ENCODE data around the gene PLXDC2.

PLXDC2 gene

DNA sequence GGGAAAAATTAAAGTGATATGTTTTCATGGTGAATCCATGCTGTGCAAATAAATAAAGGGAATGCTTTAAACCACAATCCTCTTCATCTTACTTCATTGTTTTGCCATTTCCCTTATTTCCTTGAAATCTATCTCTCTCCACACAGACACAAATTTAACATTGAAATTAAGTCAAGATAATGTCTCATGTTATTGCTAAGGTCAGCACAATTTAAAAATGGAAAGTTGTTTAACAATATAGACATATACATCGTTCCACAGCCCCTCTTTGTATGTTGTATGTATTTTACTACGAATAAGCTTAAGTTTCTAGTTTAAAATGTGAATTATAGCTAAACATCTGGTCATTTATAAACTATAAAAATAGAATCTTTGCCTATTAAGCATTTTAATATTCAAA lies 256.9 kb downstream of the PLXDC2 start:
- no peak for DNase-seq

DNA sequence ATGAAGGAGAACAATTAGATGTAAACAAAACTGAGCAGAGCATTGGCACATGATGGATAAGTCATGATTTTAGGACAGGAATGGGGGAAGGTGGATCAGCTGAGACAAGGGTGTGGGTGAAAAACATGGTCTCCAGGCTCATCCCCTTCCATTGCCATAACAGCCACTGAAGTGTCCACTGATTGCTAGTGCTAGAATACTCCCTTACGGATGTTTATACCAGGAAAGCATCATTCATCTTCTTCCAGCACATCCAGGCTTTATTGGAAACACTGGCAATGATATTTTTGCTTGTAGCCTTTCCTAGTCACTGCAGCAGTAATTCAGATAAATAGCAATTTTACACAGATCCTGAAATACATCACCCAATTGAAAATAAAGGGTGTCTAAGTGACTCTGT lies 259.5 kb downstream of the PLXDC2 start:
- no peak for DNase-seq

DNA sequence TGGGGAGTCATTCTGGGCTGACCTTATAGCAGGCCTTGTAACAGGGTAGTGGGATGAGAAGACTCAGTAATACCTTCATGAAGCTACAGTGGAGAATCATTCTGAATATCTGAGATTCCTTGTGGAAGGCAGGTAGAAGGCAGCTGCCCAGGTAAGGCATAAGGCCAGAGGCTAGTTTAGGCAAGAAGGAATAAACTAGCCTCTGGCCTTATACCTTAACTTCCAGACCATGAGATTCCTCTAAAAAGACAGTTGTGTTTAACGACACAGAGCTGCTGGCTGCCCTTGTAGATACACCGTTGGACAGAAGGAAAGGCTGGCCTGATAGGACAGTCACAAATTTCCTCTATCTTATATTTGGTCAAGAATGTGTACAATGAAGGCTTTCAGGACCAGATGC lies 268.2 kb downstream of the PLXDC2 start:
- no peak for DNase-seq

DNA sequence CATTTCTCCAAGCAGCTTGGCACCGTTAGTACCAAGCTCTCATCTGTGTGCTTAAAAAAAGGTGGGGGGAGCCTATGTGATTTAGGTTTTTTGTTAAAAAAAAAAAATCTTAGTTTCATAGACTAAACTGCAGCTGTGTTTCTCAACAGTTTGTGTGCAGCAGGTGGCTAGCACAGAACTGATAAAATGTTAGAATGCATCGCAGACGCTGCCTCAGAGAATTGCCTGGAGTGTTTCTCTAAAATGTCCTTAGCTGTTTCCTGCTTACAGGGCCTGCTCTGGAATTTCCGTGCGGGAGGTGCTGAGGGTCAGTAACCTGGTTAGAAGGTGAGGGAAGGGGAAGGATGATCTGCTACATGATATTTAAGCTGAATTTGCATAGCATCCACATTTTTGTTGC lies 268.9 kb downstream of the PLXDC2 start:
- DNase-seq = no peak

DNA sequence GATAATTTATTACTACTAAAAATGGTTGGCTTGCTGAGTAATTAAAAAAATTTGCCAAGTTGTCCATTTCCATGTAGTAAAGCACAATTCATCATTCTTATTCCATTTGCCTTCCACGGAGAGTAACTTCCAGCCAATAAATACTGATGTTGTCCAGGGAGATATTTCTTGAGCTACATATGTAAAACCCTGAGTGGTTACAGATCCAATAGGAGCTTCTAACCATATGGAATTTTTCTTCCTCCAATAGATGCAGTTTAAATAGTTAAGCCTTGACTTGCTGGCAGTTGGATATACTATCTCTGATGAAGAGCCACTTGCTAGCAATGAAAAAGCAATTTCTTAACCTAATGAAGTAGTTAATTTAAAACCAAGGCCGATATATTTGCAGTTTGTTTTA lies 271.1 kb downstream of the PLXDC2 start:
- no peak for DNase-seq

DNA sequence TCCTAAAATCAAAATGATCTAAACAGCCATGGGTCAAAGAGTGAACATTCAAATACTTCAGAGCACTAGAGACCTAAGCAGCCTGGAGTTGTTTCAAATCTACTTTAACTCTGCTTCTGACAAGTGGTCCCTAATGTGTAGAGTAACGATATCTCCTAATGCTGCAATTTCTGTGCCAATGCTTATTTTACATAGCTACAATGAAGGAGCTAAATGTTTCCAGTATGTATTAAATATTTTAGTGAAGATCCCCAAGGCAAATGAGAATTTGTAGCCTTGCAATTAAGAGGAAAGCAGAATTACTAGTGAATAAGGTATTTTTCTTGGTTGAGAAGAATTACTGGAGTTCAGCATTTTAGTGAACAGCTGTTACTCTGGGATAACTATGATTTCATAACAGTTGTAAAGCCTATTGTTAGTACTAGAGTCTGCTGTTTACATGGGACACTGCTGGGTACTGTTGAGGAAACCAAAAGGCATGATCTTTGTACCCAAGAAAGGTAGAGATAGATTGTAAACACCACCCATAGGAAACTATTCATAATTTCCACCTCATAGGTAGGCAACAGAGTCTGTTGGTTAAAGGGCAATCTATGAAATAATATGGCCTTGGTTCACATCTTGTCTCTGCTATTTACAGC lies 271.9 kb downstream of the PLXDC2 start:
- DNase-seq = no peak

DNA sequence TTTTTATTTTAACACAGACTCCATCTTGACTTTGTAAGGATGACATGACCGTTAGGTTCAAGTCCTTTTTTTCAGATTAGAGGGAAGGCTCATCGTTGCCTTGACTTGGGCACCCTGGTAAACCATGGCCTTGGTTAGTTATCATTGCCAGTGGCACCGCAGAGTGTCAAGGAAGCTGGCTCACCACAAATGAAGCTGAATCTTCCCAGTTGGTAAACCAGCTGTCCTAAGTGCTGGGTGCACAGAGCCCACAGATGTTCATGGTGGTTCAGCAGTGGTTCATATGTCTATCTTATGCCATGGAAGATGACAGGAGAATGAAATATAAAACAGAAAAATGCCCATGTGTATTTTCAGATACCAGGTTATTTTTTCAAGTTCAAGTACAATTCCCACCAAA lies 273.6 kb downstream of the PLXDC2 start:
- no peak for DNase-seq

DNA sequence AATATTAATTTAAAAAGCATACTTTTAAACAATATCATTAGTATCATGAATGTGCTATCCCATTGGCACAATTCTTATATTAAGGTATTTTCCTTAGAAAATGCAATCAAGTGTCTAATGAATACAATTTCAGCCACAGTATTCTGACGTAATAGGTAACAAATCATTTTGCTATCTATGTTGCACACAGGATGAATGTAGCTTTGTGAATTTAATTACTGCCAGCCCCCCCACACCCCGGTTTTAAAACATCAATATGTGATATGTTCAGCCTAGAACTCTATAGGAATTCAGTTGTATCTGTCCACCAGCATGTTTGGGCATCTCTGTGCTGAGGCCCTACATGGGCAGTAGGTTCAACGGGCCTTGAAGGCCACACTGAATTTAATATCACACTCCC lies 274.6 kb downstream of the PLXDC2 start:
- DNase-seq = no peak

DNA sequence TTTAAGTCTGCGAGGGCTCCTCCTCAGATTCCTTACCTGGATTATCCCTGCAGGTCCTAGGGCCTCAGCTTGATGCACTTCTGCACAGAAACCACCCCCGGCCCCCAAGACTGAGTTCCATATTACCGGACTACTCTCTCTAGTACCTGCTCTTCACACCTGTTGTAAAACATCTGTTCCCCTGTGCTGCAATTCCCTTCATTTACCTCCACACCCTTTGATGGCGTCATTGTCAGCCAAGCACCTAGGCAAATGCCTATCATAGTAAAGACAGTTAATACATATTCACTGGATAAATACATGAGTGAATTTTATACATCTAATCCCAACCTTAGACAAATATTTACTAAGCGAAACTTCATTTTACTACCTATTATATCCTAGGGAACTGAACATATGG lies 275.5 kb downstream of the PLXDC2 start:
- DNase-seq = no peak

DNA sequence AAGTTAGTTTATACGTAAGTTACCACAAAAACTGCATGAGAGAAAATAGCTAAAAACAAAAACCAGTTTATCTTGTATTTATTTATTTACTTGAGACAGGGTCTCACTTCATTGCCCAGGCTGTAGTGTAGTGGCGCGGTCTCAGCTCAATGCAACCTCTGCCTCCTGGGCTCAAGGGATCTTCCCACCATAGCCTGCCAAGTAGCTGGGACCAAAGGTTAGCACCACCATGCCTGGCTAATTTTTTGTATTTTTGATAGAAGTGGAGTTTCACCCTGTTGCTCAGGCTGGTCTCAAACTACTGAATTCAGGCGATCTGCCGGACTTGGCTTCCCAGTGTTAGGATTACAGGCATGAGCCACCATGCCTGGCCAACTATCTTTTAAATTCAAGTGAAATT lies 277.4 kb downstream of the PLXDC2 start:
- no peak for DNase-seq

DNA sequence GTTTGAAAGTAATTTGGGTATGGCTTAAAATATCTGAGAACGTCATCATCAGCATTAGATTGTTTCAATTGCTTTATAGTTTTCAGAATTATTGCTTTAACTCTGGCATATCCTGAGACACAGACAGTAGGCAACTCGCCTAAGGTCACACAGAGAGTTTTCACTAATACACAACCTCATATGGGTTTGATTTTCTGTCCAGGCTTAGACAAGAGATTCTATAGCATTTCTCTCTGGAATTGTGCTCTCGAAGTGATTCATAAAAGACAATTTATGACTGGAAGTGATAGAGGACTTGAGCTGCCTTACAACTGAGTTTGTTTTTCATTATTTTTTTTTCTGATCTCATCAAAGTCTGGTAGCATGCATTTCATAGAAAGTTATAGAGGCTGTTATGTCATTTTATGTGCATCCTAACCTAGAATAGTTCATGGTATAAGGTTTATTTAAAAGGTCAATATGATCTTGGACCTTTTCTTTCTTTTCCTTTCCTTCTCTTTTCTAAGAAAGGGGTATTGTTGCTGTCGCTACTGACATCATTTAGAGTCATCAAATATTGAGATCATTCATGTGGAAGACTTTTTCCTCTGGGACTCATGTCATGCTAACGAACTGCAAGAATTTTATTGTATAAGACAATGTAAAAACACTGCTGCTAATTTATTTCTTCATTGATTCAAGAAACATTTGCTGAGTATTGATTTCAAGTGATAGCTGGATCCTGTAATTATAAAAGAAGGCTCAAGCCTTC lies 278.2 kb downstream of the PLXDC2 start:
- DNase-seq = no peak

DNA sequence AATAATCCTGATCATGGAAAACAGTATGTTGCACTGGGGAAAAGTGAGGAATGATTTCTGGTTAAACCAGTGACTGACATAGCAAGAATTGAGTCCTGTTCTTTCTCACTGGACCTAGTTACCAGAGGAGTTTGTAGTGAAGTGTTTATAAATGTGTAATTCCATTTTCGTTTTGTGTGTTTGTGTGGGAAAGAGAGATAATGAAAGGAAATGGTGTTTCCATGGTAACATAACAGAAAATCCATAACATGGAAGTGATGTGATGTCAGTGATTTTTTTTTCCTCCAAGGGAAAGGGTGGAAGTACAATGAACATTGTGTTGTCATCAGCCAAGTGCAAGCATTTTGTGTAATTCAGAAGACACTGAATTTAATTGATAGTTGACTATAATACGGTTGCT lies 283.9 kb downstream of the PLXDC2 start:
- DNase-seq = no peak

DNA sequence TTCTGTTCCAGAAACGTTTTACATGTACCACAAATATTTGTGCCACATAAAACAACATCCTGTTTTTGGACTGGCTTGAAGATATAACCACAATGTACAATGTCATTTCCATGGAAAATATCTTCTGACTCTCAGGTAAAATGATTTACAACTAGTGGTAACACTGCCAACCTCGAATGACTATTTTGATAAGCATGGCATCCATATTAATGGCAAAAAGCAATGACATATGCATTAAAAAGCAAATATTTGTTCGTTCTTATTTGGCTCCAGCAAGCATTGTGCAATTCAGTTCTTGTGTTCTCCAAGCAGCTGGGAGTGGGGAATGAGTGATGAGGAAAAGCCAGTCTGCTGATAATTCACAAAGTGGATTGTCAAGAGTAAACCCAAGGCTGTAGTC lies 289.0 kb downstream of the PLXDC2 start:
- DNase-seq = no peak

DNA sequence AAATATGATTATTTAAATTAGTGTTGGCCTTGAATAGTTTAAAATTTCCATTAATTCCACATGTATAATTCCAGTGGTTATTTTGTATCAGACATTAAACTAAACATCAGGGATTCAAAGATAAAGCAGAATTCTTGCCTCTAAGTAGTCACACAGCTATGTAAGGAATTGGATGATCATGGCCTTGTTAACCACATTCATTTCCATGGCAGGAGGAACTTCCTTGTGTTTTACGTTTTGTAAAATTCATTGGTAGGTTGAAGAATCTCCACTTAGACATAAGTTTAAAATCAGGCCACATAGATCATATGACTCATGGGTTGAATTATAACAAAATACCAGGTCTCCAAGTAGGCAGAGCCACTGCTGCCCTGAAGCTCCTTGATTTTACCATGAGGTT lies 289.7 kb downstream of the PLXDC2 start:
- no peak for DNase-seq

DNA sequence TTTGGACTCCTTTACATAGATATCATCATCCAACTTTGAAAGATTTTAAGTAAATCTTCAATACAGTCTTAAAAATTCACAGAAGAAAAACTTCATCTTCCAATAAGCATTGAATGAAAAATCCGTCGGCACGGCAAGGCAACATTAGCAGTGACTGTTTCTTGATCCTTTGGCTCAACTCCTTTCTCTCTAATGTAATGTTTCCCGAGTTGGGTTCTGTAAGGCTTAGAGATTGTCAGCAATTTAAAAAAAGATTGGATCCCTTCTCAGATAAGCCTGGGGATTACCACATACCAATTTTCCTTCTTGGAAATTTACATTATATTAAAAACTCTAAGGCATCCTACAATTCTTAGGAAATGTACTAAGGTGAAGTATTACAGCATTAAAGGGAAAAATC lies 291.8 kb downstream of the PLXDC2 start:
- DNase-seq = no peak

DNA sequence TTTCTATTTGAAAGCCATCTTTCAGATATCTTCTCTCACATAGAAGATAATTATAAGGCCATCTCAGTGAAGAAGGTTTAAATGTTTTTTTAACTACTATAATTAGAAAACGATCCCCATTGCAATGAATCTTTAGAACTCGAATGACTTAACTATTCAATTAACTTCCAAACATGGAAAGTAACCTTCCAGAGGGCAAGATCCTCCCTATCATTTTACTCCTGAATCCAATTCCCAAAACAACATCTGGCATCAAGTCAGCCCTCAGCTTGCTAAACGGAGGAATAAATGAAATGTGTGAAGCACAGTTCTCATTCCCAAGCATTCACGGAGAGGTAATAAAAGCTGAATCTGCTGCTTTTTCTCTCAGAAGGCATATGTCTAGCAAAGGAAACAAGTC lies 293.4 kb downstream of the PLXDC2 start:
- no peak for DNase-seq

DNA sequence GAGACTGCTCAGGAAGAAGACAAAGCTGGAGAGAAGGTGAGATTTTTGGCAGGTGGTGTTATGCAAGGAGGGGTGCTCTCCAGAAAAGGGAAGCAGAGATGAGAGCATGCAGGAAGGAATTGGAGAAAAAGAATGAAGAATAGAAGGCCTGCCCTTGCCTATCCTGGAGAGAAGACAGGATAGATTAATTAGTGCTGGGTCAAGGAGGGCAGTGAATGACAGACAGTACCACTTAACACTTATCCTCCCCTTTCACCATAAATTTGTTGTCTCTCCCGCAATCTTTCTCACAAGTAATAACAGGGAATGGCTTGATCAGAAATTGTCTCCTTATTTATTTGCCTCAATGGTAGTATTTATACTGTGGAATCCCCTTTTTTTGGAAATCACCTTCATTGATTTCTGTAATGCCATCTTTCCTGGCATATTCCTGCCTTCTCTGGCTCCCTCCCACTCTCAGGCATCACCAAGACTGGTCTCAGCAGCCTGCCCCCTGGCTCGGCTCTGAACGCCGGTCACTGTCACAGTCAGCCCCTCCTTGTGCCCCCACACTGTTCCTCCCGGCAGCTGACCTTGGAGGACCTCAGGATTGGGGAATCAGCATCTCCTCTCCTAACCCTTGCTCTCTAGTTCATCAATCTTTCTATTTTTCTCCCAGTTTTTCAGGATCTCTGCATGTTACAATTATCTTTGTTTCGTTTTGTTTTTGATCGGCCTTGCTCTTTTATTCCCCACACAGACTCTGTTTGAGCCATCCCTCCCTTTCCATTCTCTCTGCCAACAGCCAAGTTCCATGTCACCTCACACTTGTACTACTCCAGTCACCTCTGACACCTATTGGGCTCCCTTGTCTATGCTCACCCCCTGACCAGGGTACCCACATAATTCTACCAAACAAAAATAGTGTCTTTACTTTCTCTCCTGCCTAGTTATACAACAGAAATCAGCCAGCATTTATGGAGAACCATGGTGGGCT lies 294.2 kb downstream of the PLXDC2 start:
- no peak for DNase-seq

DNA sequence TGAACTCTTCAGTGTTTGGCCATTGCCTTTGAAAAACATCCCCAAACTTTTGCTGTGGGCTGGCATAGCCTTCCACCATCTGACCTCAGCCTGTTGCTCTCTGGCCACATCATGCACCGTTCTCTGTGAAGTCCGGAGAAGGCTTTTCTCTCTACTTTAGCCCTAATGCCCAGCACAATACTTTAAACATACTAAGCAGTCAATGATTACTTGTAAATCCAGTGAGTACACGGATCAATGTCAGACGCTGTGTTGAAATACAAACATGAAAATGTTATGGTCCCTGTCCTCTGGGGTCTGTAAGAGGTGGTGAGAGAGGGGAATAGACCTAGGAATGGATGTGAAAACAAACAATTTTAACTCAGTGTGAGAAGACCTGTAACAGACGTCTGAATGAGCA lies 297.9 kb downstream of the PLXDC2 start:
- DNase-seq = no peak

DNA sequence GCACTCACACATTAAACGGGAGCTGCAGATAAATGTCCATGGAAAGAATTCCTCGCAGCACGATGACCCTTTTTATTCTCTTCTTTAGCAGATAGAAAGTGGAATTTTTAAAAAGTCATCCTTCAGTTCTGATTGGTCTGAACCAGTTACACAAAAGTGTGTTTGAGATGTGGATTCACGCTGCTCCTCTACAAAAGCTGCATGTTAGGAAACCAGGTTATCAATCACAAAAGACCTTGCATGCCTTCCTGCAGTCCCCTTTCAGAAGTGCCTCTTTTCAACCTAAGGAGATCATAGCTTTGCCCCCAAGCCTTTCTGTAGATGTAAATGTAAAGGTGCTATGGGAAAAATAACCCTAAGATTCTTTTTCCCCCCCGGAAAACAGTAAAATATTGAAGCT lies 299.7 kb downstream of the PLXDC2 start:
- no peak for DNase-seq

DNA sequence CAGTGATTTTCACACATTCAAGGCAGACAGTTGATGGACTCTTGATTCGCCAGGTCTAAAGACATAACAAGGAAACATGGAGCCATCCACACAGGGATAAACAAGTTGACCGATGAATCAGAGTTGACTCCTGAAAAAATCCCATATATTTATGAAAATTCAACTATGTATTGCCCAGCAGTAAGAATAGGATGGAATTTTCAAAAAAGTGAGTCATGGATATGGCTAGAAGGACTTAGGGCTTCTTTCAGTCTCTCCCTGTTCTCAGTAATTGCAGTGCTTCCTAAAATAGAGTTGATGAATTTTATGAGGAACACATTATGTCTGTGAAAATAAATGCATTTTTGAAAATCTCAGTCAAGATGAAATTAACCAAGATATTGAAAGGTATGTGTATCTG lies 301.2 kb downstream of the PLXDC2 start:
- no peak for DNase-seq

DNA sequence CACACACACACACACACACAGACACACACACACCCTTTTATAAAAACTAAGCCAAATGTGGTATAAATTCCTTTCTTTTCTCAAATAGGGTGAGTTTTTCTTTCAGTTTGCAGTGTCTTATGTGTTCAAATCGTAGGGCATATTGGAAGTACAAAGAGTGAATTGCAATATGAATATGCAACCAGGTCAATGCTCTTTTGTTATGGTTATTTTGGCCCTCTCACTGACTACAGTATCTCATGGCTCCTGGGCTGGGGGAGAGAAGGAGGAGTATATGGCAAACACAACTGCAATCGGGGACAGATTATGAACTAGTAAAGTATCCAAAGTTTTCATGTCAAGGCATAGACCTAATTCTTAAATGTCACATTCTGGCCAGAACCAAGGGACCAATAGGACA lies 301.9 kb downstream of the PLXDC2 start:
- no peak for DNase-seq

DNA sequence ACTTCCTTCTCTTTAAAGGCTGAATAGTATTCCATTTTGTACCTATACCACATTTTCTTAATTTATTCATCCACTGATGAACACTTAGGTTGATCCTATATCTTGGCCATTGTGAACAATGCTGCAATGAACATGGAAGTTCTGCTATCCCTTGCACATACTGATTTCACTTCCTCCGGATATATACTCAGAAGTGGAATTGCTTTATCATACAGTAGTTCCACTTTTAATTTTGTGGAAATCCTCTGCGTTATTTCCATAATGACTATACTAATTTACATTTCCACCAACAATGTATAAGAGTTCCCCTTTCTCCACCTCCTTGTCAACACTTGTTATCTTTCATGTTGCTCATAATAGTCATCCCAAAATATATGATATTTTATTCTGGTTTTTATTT lies 312.6 kb downstream of the PLXDC2 start:
- DNase-seq = no peak

DNA sequence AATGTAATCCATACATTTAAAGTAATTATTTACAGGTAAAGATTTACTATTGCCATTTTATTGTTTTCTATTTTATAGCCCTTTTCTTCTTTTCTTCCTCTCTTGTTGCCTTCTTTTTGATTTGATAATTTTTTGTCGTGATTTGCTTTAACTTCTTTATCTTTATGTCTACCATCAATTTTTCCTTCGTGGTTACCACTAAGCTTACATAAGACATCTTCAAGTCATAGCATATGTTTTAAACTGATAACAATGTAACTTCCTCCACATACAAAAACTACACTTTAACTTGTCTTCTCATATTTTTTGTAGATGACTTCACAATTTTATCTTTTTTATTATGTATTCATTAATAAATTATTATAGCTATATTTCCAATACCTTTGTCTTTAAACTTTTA lies 316.6 kb downstream of the PLXDC2 start:
- DNase-seq = no peak

DNA sequence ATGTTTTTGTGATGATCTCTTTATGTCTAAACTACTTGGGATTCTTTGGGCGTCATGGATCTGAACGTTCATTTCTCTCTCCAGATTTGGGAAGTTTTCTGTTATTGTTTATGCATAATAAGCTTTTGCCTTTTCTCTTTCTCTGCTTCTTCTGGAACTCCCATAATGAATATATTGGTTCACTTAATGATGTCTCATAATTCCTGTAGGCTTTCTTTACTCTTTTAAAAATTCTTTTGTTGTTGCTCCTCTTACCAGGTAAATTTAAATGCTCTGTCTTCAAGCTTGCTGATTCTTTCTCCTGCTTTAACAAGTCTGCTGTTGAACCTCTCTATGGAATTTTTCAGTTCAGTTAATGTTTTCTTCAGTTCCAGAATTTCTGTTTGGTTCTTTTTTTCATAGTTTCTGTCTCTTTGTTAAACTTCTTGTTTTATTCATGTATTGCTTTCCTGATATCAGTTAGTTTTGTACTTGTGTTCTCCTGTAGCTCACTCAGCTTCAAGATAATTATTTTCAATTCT lies 317.5 kb downstream of the PLXDC2 start:
- DNase-seq = no peak
